Activated CD4-positive, alpha-beta T cell treated with anti-CD3 and anti-CD28 coated beads, Interleukin-2, amount 10 ng/mL, durations not matched to agents 24 days and 14 days (primary cell): Measurements from ENCODE around the gene ATOSA. TPM values are rescaled to one million over a fixed set of nuclear protein-coding genes. Genes with fewer than 3 reads are reported as not detected.

Source experiments
- DNase-seq: peaks from one replicate; pipeline ENCODE4 v3.0.0; 2022
- H3K27ac Mint-ChIP-seq: one replicate; pipeline ENCODE4 v1.8.0; 2022; ENCODE audit warnings: mild to moderate bottlenecking, mixed read lengths
- H3K27me3 Mint-ChIP-seq: one replicate; pipeline ENCODE4 v1.8.0; 2022; ENCODE audit warnings: mixed read lengths
- H3K36me3 Mint-ChIP-seq: one replicate; pipeline ENCODE4 v1.8.0; 2022; ENCODE audit warnings: low read depth, mild to moderate bottlenecking, mixed read lengths
- H3K4me1 Mint-ChIP-seq: one replicate; pipeline ENCODE4 v1.8.0; 2021; ENCODE audit warnings: mixed read lengths
- H3K4me3 Mint-ChIP-seq: one replicate; pipeline ENCODE4 v1.8.0; 2022; ENCODE audit warnings: mild to moderate bottlenecking, moderate library complexity, mixed read lengths
- H3K9me3 Mint-ChIP-seq: one replicate; pipeline ENCODE4 v1.8.0; 2021; ENCODE audit warnings: mixed read lengths
- intact Hi-C: fragments of 100-400 bp; cut with micrococcal nuclease; formaldehyde crosslinking; loops from one replicate; pipeline ENCODE4 v1.15.1; 2023
- total RNA-seq: library from RNA; stranded (reverse); gene quantifications from 2 replicates; pipeline ENCODE4 v1.2.3, GENCODE V29; 2022

The ATOSA gene
- total RNA-seq, 1 donor from 2014 or later, result 13.4 TPM

- no peak for DNase-seq
- peaks cover 31% of the 10 kb centered on the region for H3K27me3 Mint-ChIP-seq
- peaks cover 3% of the 10 kb centered on the region for H3K4me1 Mint-ChIP-seq
- intact Hi-C loops, result no loop called here
- H3K27ac Mint-ChIP-seq, result no peak overlapping the region
- no peaks in the 10 kb centered on the region for H3K9me3 Mint-ChIP-seq
- H3K4me3 Mint-ChIP-seq, result no peak overlapping the region
- H3K36me3 Mint-ChIP-seq, result no peaks in the 10 kb centered on the region
Measured at GRCh38 chr15:52706091-52706490, 26.9 kb upstream of the ATOSA start.

- no peak overlapping the region for H3K4me3 Mint-ChIP-seq
- no peaks in the 10 kb centered on the region for H3K9me3 Mint-ChIP-seq
- intact Hi-C loops, result no loop called here
- H3K36me3 Mint-ChIP-seq, result no peaks in the 10 kb centered on the region
- H3K27ac Mint-ChIP-seq, result no peak overlapping the region
- H3K27me3 Mint-ChIP-seq, result peaks cover 33% of the 10 kb centered on the region
- no peak for DNase-seq
- H3K4me1 Mint-ChIP-seq, result no peaks in the 10 kb centered on the region
Measured at GRCh38 chr15:52702390-52702789, 23.2 kb upstream of the ATOSA start.

- no peak for DNase-seq
- H3K36me3 Mint-ChIP-seq, result no peaks in the 10 kb centered on the region
Measured at GRCh38 chr15:52699457-52699856, 20.3 kb upstream of the ATOSA start.

GRCh38 chr15:52698514-52698913, 19.3 kb upstream of the ATOSA start:
- Mint-ChIP-seq H3K36me3 (no peaks in the 10 kb centered on the region), H3K4me1 (no peaks in the 10 kb centered on the region), H3K9me3 (no peaks in the 10 kb centered on the region), H3K4me3 (no peak overlapping the region), H3K27ac (no peak overlapping the region), H3K27me3 (peaks cover 30% of the 10 kb centered on the region)
- no peak for DNase-seq
- intact Hi-C loops, result no loop called here

More at GRCh38 chr15:52699457-52699856, 20.3 kb upstream of the ATOSA start:
- Mint-ChIP-seq H3K4me3 (no peak overlapping the region), H3K4me1 (no peaks in the 10 kb centered on the region), H3K9me3 (no peaks in the 10 kb centered on the region), H3K27ac (no peak overlapping the region), H3K27me3 (peaks cover 33% of the 10 kb centered on the region)
- intact Hi-C loops, result no loop called here

GRCh38 chr15:52697051-52697450, 17.9 kb upstream of the ATOSA start:
- Mint-ChIP-seq H3K27me3 (peaks cover 23% of the 10 kb centered on the region), H3K4me3 (no peak overlapping the region), H3K4me1 (no peaks in the 10 kb centered on the region), H3K27ac (no peak overlapping the region), H3K9me3 (no peaks in the 10 kb centered on the region), H3K36me3 (no peaks in the 10 kb centered on the region)
- intact Hi-C loops, result no loop called here
- DNase-seq, result no peak

- no peaks in the 10 kb centered on the region for H3K4me1 Mint-ChIP-seq
- DNase-seq, result no peak
- H3K9me3 Mint-ChIP-seq, result no peaks in the 10 kb centered on the region
- H3K4me3 Mint-ChIP-seq, result no peak overlapping the region
- H3K27ac Mint-ChIP-seq, result no peak overlapping the region
- no peaks in the 10 kb centered on the region for H3K36me3 Mint-ChIP-seq
- peaks cover 28% of the 10 kb centered on the region for H3K27me3 Mint-ChIP-seq
- intact Hi-C loops, result no loop called here
Measured at GRCh38 chr15:52695154-52695553, 16.0 kb upstream of the ATOSA start.

GRCh38 chr15:52689562-52689961, 10.4 kb upstream of the ATOSA start:
- Mint-ChIP-seq H3K4me1 (no peaks in the 10 kb centered on the region), H3K36me3 (no peaks in the 10 kb centered on the region), H3K27ac (no peak overlapping the region), H3K9me3 (no peaks in the 10 kb centered on the region), H3K27me3 (peaks cover 22% of the 10 kb centered on the region), H3K4me3 (no peak overlapping the region)
- no peak for DNase-seq
- intact Hi-C loops, result no loop called here

GRCh38 chr15:52683580-52683979, 4.4 kb upstream of the ATOSA start:
- H3K4me3 Mint-ChIP-seq, result no peak overlapping the region
- H3K27me3 Mint-ChIP-seq, result peaks cover 12% of the 10 kb centered on the region
- intact Hi-C loops, result no loop called here
- peaks cover 2% of the 10 kb centered on the region for H3K36me3 Mint-ChIP-seq
- H3K4me1 Mint-ChIP-seq, result peaks cover 18% of the 10 kb centered on the region
- H3K27ac Mint-ChIP-seq, result no peak overlapping the region
- DNase-seq, result no peak
- no peaks in the 10 kb centered on the region for H3K9me3 Mint-ChIP-seq

GRCh38 chr15:52682781-52683180, 3.6 kb upstream of the ATOSA start:
- peak; percentile 57 for DNase-seq
- Mint-ChIP-seq H3K9me3 (no peaks in the 10 kb centered on the region), H3K4me1 (peaks cover 18% of the 10 kb centered on the region), H3K4me3 (no peak overlapping the region), H3K27me3 (peaks cover 6% of the 10 kb centered on the region), H3K36me3 (peaks cover 2% of the 10 kb centered on the region), H3K27ac (no peak overlapping the region)
- intact Hi-C loops, result no loop called here

GRCh38 chr15:52682200-52682599, 3.0 kb upstream of the ATOSA start:
- no peak for DNase-seq
- H3K4me3 Mint-ChIP-seq, result peak overlapping the region; percentile 4
- intact Hi-C loops, result no loop called here
- H3K36me3 Mint-ChIP-seq, result peaks cover 3% of the 10 kb centered on the region
- H3K4me1 Mint-ChIP-seq, result peaks cover 22% of the 10 kb centered on the region
- H3K27ac Mint-ChIP-seq, result no peak overlapping the region
- peaks cover 6% of the 10 kb centered on the region for H3K27me3 Mint-ChIP-seq
- H3K9me3 Mint-ChIP-seq, result no peaks in the 10 kb centered on the region

GRCh38 chr15:52681441-52681840, 2.3 kb upstream of the ATOSA start:
- Mint-ChIP-seq H3K27me3 (peaks cover 6% of the 10 kb centered on the region), H3K36me3 (peaks cover 5% of the 10 kb centered on the region), H3K9me3 (no peaks in the 10 kb centered on the region), H3K4me1 (peaks cover 24% of the 10 kb centered on the region), H3K27ac (no peak overlapping the region), H3K4me3 (no peak overlapping the region)
- intact Hi-C loops, result no loop called here
- DNase-seq, result no peak

GRCh38 chr15:52680761-52681160, 1.6 kb upstream of the ATOSA start:
- Mint-ChIP-seq H3K36me3 (peaks cover 7% of the 10 kb centered on the region), H3K27me3 (peaks cover 6% of the 10 kb centered on the region), H3K9me3 (no peaks in the 10 kb centered on the region), H3K4me1 (peaks cover 28% of the 10 kb centered on the region), H3K27ac (no peak overlapping the region), H3K4me3 (no peak overlapping the region)
- DNase-seq, result no peak
- intact Hi-C loops, result no loop called here

GRCh38 chr15:52680041-52680391, 828 bp upstream of the ATOSA start:
- peak overlapping the region; percentile 98 for H3K4me3 Mint-ChIP-seq
- peak overlapping the region; percentile 35 for H3K27ac Mint-ChIP-seq
- intact Hi-C loops, result no loop called here
- DNase-seq, result no peak
- peaks cover 11% of the 10 kb centered on the region for H3K36me3 Mint-ChIP-seq
- H3K27me3 Mint-ChIP-seq, result peaks cover 6% of the 10 kb centered on the region
- H3K4me1 Mint-ChIP-seq, result peaks cover 31% of the 10 kb centered on the region
- H3K9me3 Mint-ChIP-seq, result no peaks in the 10 kb centered on the region

- H3K9me3 Mint-ChIP-seq, result no peaks in the 10 kb centered on the region
- peaks cover 29% of the 10 kb centered on the region for H3K4me1 Mint-ChIP-seq
- intact Hi-C loops, result loop anchor here (1.0 to 5.0 kb wide), 8 partner anchors 20 to 706 kb away; partner anchors contain the start of genes ARPP19, LEO1 and MYO5A
- H3K27ac Mint-ChIP-seq, result peak overlapping the region; percentile 99
- peak; percentile 92 for DNase-seq
- H3K4me3 Mint-ChIP-seq, result peak overlapping the region; percentile 98
- peaks cover 6% of the 10 kb centered on the region for H3K27me3 Mint-ChIP-seq
- peaks cover 12% of the 10 kb centered on the region for H3K36me3 Mint-ChIP-seq
Measured at GRCh38 chr15:52678468-52679231, 538 bp downstream of the ATOSA start.
